ENCODE results near the gene PKIG.
A peak's percentile ranks its signal among the peaks of the same experiment; 100 is the strongest.

Gene PKIG

GRCh38 chr20:44615876-44616603, 33.7 kb downstream of the PKIG start:
- H3K27ac ChIP-seq (replicated peaks): no peak overlapping the region
- DNase-seq (ENCODE audit: low read depth in 1 of 2, low spot score in 1 of 2): no peak
- no peaks in the 10 kb centered on the region for H3K27me3 ChIP-seq (ENCODE audit: insufficient read depth, poor library complexity, severe bottlenecking)
- peak; percentile 31; the same call in 1 of the 2 replicates for TF ChIP-seq POLR2AphosphoS5 (IDR thresholded peaks at IDR 0.05; ENCODE audit: low read depth)
- TF ChIP-seq CTCF (IDR thresholded peaks at IDR 0.05; ENCODE audit: insufficient read depth, low read length): no peak
- H3K4me3 ChIP-seq (replicated peaks; ENCODE audit: insufficient read depth, low read length): no peak overlapping the region

GRCh38 chr20:44616604-44616964, 34.2 kb downstream of the PKIG start:
- Histone ChIP-seq H3K4me3 (replicated peaks; ENCODE audit: insufficient read depth, low read length) (no peak overlapping the region), H3K27me3 (ENCODE audit: insufficient read depth, poor library complexity, severe bottlenecking) (no peaks in the 10 kb centered on the region), H3K27ac (replicated peaks) (no peak overlapping the region)
- DNase-seq (ENCODE audit: low read depth in 1 of 2, low spot score in 1 of 2): no peak
- TF ChIP-seq SPI1 (IDR thresholded peaks at IDR 0.05; ENCODE audit: borderline replicate concordance, low read depth): no peak
- no peak for TF ChIP-seq POLR2AphosphoS5 (IDR thresholded peaks at IDR 0.05; ENCODE audit: low read depth)
- no peak for TF ChIP-seq CTCF (IDR thresholded peaks at IDR 0.05; ENCODE audit: insufficient read depth, low read length)
- no peak for TF ChIP-seq REST (IDR thresholded peaks at IDR 0.05; ENCODE audit: insufficient replicate concordance, low read depth)
- TF ChIP-seq GABPA (IDR thresholded peaks at IDR 0.05; ENCODE audit: low read depth): no peak

- Histone ChIP-seq H3K27me3 (ENCODE audit: insufficient read depth, poor library complexity, severe bottlenecking) (no peaks in the 10 kb centered on the region), H3K27ac (replicated peaks) (no peak overlapping the region), H3K4me3 (replicated peaks; ENCODE audit: insufficient read depth, low read length) (no peak overlapping the region)
- TF ChIP-seq POLR2AphosphoS5 (IDR thresholded peaks at IDR 0.05; ENCODE audit: low read depth) (no peak), SPI1 (IDR thresholded peaks at IDR 0.05; ENCODE audit: borderline replicate concordance, low read depth) (no peak), GABPA (IDR thresholded peaks at IDR 0.05; ENCODE audit: low read depth) (no peak), REST (IDR thresholded peaks at IDR 0.05; ENCODE audit: insufficient replicate concordance, low read depth) (no peak), CTCF (IDR thresholded peaks at IDR 0.05; ENCODE audit: insufficient read depth, low read length) (no peak)
- no peak for DNase-seq (ENCODE audit: low read depth in 1 of 2, low spot score in 1 of 2)
These were observed 35.9 kb downstream of the PKIG start for GRCh38 chr20:44618318-44618731.

GRCh38 chr20:44619294-44619693, 36.9 kb downstream of the PKIG start:
- Histone ChIP-seq H3K4me3 (replicated peaks; ENCODE audit: insufficient read depth, low read length) (no peak overlapping the region), H3K27me3 (ENCODE audit: insufficient read depth, poor library complexity, severe bottlenecking) (no peaks in the 10 kb centered on the region), H3K27ac (replicated peaks) (no peak overlapping the region)
- no peak for DNase-seq (ENCODE audit: low read depth in 1 of 2, low spot score in 1 of 2)
- no peak for TF ChIP-seq SPI1 (IDR thresholded peaks at IDR 0.05; ENCODE audit: borderline replicate concordance, low read depth)
- TF ChIP-seq POLR2AphosphoS5 (IDR thresholded peaks at IDR 0.05; ENCODE audit: low read depth): no peak
- no peak for TF ChIP-seq CTCF (IDR thresholded peaks at IDR 0.05; ENCODE audit: insufficient read depth, low read length)
- no peak for TF ChIP-seq REST (IDR thresholded peaks at IDR 0.05; ENCODE audit: insufficient replicate concordance, low read depth)
- no peak for TF ChIP-seq GABPA (IDR thresholded peaks at IDR 0.05; ENCODE audit: low read depth)

Measured in HL-60 (cell line).